Peyer's patch (tissue), 4 donors: Measurements from ENCODE around the gene REX1BD. TPM values are rescaled to one million over a fixed set of nuclear protein-coding genes. Genes with fewer than 3 reads are reported as not detected.

Source experiments
- DNase-seq, 3 donors: peaks; one replicate each; pipeline ENCODE4 v3.0.0-alpha.2; 2017 to 2019
- H3K27ac ChIP-seq, 4 donors: fragments of 200-600 bp; sonication (generic); one replicate each; pipeline ENCODE4 v1.5.1; 2016 to 2019
- H3K27me3 ChIP-seq, 2 donors: fragments of 200-600 bp; sonication (generic); one replicate each; pipeline ENCODE4 v1.5.1; 2019
- H3K36me3 ChIP-seq, 3 donors: fragments of 200-600 bp; sonication (generic); one replicate each; pipeline ENCODE4 v1.5.1; 2016 to 2019
- H3K4me1 ChIP-seq, 4 donors: fragments of 200-600 bp; sonication (generic); one replicate each; pipeline ENCODE4 v1.5.1; 2016 to 2019
- H3K4me3 ChIP-seq, 4 donors: fragments of 200-600 bp; sonication (generic); 1 replicate in 3 of 4; 2 replicates in 1 of 4; pipeline ENCODE4 v1.5.1; 2016 to 2019; ENCODE audit warnings: mild to moderate bottlenecking in 1 of 4
- H3K9me3 ChIP-seq, 4 donors: fragments of 200-600 bp; sonication (generic); one replicate each; pipeline ENCODE4 v1.5.1; 2016 to 2019; ENCODE audit warnings: mild to moderate bottlenecking in 1 of 4
- POLR2A ChIP-seq, 2 donors: fragments of 450-650 bp; IDR thresholded peaks; one replicate each; pipeline ENCODE4 v1.5.1; 2017; ENCODE audit warnings: antibody characterized with exemption in 2 of 2, mild to moderate bottlenecking in 2 of 2, moderate library complexity in 2 of 2
- total RNA-seq, 4 donors: library from RNA; depleted of rRNA; stranded (reverse); fragments of >200 nt; gene quantifications; one replicate each; pipeline ENCODE4 v1.1.0, GENCODE V29; 2016
- TF ChIP-seq, protein P1 (sequence below), 6 experiments: fragments of 450-650 bp in 4 of 6; fragments of 200-600 bp in 2 of 6; sonication (generic) in 1 of 6; IDR thresholded peaks; one replicate each; pipeline ENCODE4 v1.5.1; 2017 to 2019; ENCODE audit warnings: antibody characterized with exemption in 6 of 6, mild to moderate bottlenecking in 3 of 6, moderate library complexity in 1 of 6

The REX1BD gene
- total RNA-seq, 4 donors from 2014 or later: 68.1 to 76.3 (median 72.2) TPM

DNA sequence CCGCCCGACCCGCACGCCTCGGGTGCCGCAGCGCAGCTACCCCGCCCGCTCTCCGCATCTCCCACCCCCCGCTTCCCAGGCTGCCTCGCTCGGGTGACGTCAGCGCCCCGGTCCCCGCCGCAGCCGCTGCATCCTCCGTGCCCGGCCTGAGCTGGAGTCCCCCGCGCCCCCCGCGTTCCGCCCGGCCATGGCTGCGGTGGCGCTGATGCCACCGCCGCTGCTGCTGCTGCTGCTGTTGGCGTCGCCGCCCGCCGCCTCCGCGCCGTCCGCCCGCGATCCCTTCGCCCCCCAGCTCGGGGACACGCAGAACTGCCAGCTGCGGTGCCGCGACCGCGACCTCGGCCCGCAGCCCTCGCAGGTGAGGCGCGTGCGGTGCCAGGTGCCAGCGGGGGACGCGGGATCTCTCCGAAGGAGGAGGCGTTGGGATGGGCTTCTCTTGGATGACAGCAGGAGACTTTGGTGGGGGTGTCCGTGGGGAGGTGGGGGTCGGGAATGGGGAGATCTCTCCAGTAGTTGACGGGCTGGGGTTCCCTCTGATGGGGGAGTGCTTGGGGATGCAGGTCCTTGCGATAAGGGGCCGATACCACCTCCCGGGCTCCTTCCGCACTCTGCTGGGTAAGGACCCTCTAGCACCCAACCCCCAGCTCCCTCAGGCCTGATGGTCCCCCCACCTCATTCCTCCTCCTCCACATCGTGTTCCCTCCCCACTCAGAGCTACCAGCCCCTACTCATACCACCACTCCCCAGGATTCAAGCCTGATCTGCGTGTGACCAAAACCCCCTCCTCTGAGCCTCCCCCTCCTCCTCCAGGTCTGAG lies 24.4 kb downstream of the REX1BD start, which contains the start of gene TMEM59L:
TSS of gene TMEM59L (plus strand) at position 99 of the 817 bp plus-strand sequence. CDS start at position 188, 89 bp downstream.
- Histone ChIP-seq H3K4me3 (peak within 1 kb of the TSS; percentile 23 to 54 (median 48)), H3K9me3 (no peaks in the 10 kb centered on the region), H3K36me3 (no peaks in the 10 kb centered on the region), H3K27ac (no peak within 1 kb of the TSS), H3K27me3 (peaks cover 0 to 52% of the 10 kb centered on the region in 2 donors), H3K4me1 (peaks cover 0 to 31% (median 23%) of the 10 kb centered on the region in 4 donors)
- TF ChIP-seq, protein P1, sequence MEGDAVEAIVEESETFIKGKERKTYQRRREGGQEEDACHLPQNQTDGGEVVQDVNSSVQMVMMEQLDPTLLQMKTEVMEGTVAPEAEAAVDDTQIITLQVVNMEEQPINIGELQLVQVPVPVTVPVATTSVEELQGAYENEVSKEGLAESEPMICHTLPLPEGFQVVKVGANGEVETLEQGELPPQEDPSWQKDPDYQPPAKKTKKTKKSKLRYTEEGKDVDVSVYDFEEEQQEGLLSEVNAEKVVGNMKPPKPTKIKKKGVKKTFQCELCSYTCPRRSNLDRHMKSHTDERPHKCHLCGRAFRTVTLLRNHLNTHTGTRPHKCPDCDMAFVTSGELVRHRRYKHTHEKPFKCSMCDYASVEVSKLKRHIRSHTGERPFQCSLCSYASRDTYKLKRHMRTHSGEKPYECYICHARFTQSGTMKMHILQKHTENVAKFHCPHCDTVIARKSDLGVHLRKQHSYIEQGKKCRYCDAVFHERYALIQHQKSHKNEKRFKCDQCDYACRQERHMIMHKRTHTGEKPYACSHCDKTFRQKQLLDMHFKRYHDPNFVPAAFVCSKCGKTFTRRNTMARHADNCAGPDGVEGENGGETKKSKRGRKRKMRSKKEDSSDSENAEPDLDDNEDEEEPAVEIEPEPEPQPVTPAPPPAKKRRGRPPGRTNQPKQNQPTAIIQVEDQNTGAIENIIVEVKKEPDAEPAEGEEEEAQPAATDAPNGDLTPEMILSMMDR (IDR thresholded peaks at IDR 0.05): no peak
- no peak for TF ChIP-seq POLR2A (IDR thresholded peaks at IDR 0.05)
- DNase-seq: peak in 1 of 3 donors; percentile 62

DNA sequence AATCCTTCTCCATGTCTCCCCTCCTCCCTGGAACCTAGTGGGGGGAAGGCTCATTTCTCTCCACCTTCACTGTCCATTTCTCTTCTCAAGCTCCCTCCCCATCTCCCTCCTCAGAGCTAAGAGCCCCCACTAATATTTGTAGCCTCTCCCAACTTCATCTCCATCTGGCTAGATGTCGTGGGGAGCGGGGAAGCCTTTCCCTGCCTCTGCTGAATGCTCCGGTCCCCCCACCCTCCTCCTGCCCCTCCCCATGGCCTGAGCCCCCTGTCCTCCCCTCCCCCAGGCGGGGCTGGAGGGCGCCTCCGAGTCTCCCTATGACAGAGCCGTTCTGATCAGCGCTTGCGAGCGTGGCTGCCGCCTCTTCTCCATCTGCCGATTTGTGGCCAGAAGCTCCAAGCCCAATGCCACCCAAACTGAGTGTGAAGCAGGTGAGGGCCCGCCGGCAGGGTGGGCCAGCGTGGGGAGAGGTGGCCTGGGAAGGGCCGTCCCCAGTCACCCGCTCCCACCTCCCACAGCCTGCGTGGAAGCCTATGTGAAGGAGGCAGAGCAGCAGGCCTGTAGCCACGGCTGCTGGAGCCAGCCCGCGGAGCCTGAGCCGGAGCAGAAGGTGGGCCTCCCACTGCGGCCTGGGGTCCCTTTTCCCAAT lies 25.1 kb downstream of the REX1BD start:
- no peak overlapping the region for H3K27ac ChIP-seq
- H3K27me3 ChIP-seq: peaks cover 0 to 49% of the 10 kb centered on the region in 2 donors

DNA sequence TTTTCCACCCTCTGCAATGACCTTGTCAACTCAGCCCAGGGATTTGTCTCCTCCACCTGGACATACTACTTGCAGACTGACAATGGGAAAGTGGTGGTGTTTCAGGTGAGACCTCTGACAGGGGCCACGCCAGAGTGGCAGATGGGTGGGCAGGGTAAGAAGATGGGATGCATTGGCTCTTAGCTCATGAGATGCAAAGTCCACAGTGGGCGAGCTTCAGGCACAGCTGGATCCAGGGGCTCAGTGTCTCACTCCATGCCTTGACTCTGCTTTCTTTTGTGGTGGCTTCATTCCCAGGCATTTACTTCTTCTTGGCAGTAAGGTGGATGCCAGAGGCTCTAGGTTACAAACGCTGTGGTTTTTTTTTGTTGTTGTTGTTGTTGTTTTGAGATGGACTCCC lies 27.4 kb downstream of the REX1BD start:
- H3K9me3 ChIP-seq: no peaks in the 10 kb centered on the region
- no peak overlapping the region for H3K4me3 ChIP-seq
- H3K27me3 ChIP-seq: peaks cover 0 to 31% of the 10 kb centered on the region in 2 donors
- no peak for DNase-seq
- H3K27ac ChIP-seq: no peak overlapping the region
- H3K36me3 ChIP-seq: no peaks in the 10 kb centered on the region
- no peak for TF ChIP-seq POLR2A (IDR thresholded peaks at IDR 0.05)
- TF ChIP-seq, protein P1 (IDR thresholded peaks at IDR 0.05): no peak
- H3K4me1 ChIP-seq: peaks cover 0 to 26% (median 20%) of the 10 kb centered on the region in 4 donors

More for the DNA sequence above, 25.1 kb downstream of the REX1BD start:
- H3K4me1 ChIP-seq: peaks cover 0 to 31% (median 22%) of the 10 kb centered on the region in 4 donors
- no peak for DNase-seq
- H3K4me3 ChIP-seq: no peak overlapping the region
- H3K9me3 ChIP-seq: no peaks in the 10 kb centered on the region
- H3K36me3 ChIP-seq: no peaks in the 10 kb centered on the region
- TF ChIP-seq, protein P1 (IDR thresholded peaks at IDR 0.05): no peak
- no peak for TF ChIP-seq POLR2A (IDR thresholded peaks at IDR 0.05)

DNA sequence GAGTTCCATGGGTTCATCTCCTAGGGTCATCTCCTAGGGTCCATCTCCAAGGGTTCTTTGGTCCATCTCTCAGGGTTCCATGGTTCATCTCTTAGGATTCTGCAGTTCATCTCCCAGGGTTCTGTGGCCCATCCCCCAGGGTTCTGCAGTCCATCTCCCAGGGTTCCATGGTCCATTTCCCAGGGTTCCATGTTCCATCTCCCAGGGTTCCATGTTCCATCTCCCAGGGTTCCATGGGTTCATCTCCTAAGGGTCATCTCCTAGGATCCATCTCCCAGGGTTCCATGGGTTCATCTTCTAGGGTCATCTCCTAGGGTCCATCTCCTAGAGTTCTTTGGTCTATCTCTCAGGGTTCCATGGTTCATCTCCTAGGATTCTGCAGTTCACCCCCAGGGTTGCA lies 29.0 kb downstream of the REX1BD start:
- TF ChIP-seq POLR2A (IDR thresholded peaks at IDR 0.05): no peak
- TF ChIP-seq, protein P1 (IDR thresholded peaks at IDR 0.05): no peak
- peaks cover 0 to 10% (median 6%) of the 10 kb centered on the region in 4 donors for H3K4me1 ChIP-seq
- H3K27me3 ChIP-seq: peaks cover 0 to 15% of the 10 kb centered on the region in 2 donors
- H3K9me3 ChIP-seq: no peaks in the 10 kb centered on the region
- no peak for DNase-seq
- no peaks in the 10 kb centered on the region for H3K36me3 ChIP-seq
- no peak overlapping the region for H3K4me3 ChIP-seq
- H3K27ac ChIP-seq: no peak overlapping the region

DNA sequence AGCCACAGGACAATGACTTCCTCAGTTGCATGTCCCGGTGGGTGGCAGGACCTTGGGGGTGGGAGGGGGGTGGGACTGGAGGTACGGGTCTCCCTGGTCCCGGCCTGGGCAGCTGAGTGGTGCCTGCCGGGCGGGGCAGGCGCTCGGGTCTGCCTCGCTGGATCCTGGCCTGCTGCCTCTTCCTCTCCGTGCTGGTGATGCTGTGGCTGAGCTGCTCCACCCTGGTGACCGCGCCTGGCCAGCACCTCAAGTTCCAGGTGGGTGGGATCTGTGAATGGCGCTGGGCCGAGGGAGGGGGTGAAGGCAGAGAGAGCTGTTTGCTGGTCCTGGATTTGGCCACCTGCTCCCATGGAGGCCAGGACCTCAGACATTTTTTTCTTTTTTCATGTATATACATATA lies 29.6 kb downstream of the REX1BD start:
- H3K4me1 ChIP-seq: peaks cover 0 to 3% (median under 1%) of the 10 kb centered on the region in 4 donors
- no peaks in the 10 kb centered on the region for H3K36me3 ChIP-seq
- DNase-seq: no peak
- no peak overlapping the region for H3K27ac ChIP-seq
- no peaks in the 10 kb centered on the region for H3K9me3 ChIP-seq
- H3K4me3 ChIP-seq: no peak overlapping the region
- TF ChIP-seq POLR2A (IDR thresholded peaks at IDR 0.05): no peak
- TF ChIP-seq, protein P1 (IDR thresholded peaks at IDR 0.05): no peak
- peaks cover 0 to 9% of the 10 kb centered on the region in 2 donors for H3K27me3 ChIP-seq
